Measurements from ENCODE around the gene CD79B.

The CD79B gene

DNA sequence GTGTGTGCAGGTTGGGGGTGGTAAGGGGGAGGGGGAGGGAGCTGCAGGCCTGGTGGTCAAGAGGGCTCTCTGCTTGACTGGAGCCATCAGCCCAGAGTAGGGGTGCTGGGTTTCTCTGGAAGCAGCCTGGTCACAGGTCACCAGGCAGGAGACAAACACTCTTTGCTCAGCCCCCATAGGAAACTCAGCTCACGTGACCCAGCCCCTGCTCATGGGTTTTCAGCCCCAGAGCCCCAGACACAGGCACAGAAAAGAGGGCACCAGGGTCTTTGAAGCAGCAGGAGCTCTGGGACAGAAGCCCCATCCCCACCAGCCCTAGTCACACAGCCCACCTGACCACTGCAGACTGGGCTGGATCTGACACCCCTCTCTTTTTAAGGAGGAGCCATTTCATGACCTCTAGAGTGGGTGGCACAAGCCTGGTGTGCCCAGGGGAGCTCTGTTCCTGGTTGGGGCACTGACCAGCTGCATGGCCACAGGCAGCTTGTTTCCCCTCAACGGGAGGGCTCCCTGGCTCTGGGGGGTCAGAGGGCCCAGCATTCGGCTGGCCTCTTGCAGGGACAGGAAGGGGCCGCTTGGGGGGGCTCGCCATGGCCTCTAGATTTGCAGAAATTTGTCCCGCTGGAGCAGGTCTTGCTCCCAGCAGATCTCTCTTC is 13.8 kb upstream of the CD79B start:
- TF ChIP-seq, protein P1, sequence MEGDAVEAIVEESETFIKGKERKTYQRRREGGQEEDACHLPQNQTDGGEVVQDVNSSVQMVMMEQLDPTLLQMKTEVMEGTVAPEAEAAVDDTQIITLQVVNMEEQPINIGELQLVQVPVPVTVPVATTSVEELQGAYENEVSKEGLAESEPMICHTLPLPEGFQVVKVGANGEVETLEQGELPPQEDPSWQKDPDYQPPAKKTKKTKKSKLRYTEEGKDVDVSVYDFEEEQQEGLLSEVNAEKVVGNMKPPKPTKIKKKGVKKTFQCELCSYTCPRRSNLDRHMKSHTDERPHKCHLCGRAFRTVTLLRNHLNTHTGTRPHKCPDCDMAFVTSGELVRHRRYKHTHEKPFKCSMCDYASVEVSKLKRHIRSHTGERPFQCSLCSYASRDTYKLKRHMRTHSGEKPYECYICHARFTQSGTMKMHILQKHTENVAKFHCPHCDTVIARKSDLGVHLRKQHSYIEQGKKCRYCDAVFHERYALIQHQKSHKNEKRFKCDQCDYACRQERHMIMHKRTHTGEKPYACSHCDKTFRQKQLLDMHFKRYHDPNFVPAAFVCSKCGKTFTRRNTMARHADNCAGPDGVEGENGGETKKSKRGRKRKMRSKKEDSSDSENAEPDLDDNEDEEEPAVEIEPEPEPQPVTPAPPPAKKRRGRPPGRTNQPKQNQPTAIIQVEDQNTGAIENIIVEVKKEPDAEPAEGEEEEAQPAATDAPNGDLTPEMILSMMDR (conservative IDR thresholded peaks at IDR 0.05; ENCODE audit: low read depth, low read length): no peak
- H3K4me3 ChIP-seq (ENCODE audit: low read depth, low read length): no peak overlapping the region
- no peak for DNase-seq (ENCODE audit: low read depth)

DNA sequence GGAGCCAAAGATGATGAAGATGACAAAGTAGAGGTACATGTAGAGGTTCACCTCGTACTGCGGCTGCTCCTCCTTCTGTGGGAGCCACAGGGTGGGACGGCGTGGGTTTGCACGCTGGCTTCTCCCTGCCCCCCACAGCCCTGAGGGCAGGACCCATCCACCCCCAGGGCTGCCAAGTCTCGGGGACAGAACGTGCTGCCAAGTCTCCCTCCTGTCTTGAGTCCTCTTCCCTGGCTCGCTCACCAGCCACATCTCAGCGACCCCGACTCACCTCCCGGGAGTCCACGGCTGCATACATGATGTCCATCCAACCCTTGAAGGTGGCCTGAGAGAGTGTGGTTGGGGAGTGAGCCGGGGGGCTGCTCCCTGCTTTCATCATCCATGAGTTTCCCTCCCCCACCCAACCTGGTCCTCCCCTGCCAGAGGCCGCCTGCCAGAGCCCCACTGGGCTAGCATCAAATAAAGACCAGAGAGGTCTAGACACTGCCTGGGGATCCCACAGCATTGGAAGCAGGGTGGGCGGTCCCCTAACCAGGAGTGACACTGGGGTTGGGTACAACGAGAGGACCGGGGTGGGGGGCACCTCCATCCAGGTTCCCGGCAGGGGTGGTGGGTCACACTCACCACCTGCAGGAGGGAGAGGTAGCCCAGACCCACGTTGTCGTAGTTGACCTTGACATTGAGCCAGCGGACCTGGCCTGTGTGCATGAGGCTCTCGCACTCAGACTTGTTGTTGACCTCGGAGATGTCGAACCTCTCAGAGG is 12.8 kb upstream of the CD79B start:
- TF ChIP-seq, protein P1 (conservative IDR thresholded peaks at IDR 0.05; ENCODE audit: low read depth, low read length): no peak
- DNase-seq (ENCODE audit: low read depth): no peak
- no peak overlapping the region for H3K4me3 ChIP-seq (ENCODE audit: low read depth, low read length)

- TF ChIP-seq, protein P1 (conservative IDR thresholded peaks at IDR 0.05; ENCODE audit: low read depth, low read length): peak; percentile 21
- DNase-seq (ENCODE audit: low read depth): no peak
- no peak overlapping the region for H3K4me3 ChIP-seq (ENCODE audit: low read depth, low read length)
Observed at GRCh38 chr17:63943745-63944144, 11.6 kb upstream of the CD79B start.

- H3K4me3 ChIP-seq (ENCODE audit: low read depth, low read length): no peak overlapping the region
- TF ChIP-seq, protein P1 (conservative IDR thresholded peaks at IDR 0.05; ENCODE audit: low read depth, low read length): no peak
- no peak for DNase-seq (ENCODE audit: low read depth)
Observed at GRCh38 chr17:63942309-63942985, 10.3 kb upstream of the CD79B start.

GRCh38 chr17:63941751-63942150 is 9.6 kb upstream of the CD79B start:
- TF ChIP-seq, protein P1 (conservative IDR thresholded peaks at IDR 0.05; ENCODE audit: low read depth, low read length): no peak
- DNase-seq (ENCODE audit: low read depth): no peak
- no peak overlapping the region for H3K4me3 ChIP-seq (ENCODE audit: low read depth, low read length)

DNA sequence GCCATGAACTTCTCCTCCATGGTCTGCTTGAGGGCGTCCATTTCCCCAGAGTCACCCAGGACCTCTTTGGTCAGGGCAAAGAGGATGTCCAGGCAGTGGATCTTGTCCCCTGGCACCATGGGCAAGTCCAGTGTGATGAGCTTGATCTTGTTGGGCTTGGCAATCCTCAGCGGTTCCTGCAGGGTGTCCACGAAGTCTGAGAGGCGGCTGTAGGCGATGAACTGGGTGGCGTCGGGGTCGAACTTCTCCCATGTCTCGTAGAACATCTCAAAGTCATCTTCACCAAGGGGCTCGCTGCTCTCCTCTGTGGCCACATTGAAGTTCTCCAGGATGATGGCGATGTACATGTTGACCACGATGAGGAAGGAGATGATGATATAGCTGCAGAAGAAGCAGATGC is 9.0 kb upstream of the CD79B start:
- DNase-seq (ENCODE audit: low read depth): no peak
- TF ChIP-seq, protein P1 (conservative IDR thresholded peaks at IDR 0.05; ENCODE audit: low read depth, low read length): no peak
- no peak overlapping the region for H3K4me3 ChIP-seq (ENCODE audit: low read depth, low read length)

Measured in choroid plexus epithelial cell (primary cell).